GM06990 (cell line): ENCODE measurements around the gene HDHD5.

ENCODE experiments used
- DNase-seq: peaks from one replicate; pipeline ENCODE4 v3.0.0-alpha.2; 2011; ENCODE audit not compliant: insufficient read length; ENCODE audit errors: extremely low read depth
- H3K27me3 ChIP-seq: replicated peaks from 2 replicates; pipeline ENCODE4 v1.6.0; 2011; ENCODE audit warnings: low read length; ENCODE audit not compliant: control insufficient read depth, insufficient read depth
- H3K36me3 ChIP-seq: 2 replicates; pipeline ENCODE4 v1.5.1; 2011; ENCODE audit warnings: low read length; ENCODE audit not compliant: control insufficient read depth, insufficient read depth
- H3K4me3 ChIP-seq: replicated peaks from 2 replicates; pipeline ENCODE4 v1.5.1; 2011; ENCODE audit warnings: low read depth, mild to moderate bottlenecking, control low read depth, low read length
- CTCF ChIP-seq: IDR thresholded peaks from 2 replicates; pipeline ENCODE4 v1.5.1; 2011; ENCODE audit warnings: low read length, control low read depth, mild to moderate bottlenecking, inconsistent platforms; ENCODE audit not compliant: insufficient read depth, poor library complexity, severe bottlenecking

Gene HDHD5

DNA sequence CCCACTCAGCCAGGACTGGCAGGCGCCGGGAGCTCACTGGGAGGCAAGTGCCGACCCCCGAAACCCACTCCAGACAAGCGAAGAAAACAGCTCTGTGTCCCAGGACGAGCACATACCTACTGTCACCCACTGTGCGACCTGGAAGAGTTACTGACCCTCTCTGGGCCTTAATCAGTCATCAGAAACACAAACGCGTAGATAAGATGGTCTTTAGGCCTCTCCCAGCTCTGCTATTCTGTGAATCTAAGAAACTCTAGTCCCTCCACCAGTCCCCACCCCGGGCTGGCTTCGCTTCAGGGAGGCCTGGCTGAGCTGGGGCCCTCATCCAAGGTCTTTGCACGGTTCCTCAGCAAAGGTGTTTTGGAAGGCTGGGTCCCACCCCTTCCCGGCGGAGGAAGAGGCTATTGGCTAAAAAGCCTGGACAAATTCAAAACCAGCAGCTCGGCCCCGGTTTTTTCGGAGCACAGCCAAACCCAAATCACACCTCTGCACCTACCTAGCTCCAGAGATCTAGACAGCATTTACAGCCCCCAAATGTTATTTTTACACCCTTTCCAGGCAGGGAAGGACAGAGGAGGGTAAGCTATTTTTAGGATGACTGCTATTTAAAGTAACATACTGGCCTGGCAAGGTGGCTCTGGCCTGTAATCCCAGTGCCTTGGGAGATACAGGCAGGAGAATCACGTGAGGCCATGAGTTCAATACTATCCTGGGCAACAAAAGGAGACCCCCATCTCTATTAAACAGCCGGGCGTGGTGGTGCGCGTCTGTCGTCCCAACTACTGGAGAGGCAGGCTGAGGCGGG is 13.2 kb upstream of the HDHD5 start:
- DNase-seq = no peak
- no peak for TF ChIP-seq CTCF
- Histone ChIP-seq H3K27me3 (no peaks in the 10 kb centered on the region), H3K36me3 (no peaks in the 10 kb centered on the region), H3K4me3 (peak overlapping the region; percentile 66)

DNA sequence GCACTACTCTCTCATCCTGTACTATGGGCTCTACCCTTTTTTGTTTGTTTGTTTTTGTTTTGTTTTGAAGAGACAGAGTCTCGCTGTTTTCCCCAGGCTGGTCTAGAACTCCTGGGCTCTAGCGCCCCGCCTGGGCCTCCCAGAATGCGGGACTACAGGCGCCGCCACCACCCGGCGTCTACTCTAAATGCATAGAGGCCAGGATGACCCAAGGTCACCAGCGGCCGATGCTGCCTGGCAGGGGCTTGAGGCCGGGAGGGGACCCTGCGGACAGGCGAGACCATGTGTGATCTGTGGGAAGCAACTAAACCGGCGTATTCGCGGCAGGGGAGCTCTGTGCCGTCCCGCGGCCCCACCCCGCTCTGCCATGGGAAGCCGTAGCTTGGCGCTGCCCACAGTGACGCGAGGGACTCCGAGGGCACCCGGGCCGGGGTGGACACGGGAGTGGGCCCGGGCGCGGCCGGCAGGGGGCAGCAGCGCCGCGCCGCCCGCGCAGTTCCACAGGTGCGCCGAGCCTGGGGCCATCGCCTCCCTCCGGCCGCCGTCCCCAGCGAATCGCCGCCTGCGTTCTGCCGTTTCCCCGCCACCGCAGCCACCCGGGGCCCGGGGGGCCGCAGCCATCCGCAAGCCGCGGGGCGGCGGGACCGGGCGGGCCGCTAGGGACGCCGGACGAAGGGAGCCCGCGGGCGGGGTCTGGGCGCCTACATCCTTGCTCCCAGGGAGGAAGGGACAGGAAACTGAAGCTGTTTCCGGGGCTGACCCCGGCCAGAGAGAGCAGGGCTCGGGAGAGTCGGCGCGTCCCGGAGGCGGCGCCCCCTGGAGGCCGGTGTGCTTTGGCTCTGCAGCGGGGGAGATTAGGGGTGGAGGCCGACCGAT is 12.3 kb upstream of the HDHD5 start:
- peak; percentile 89 for DNase-seq

GRCh38 chr22:17167486-17167885 is 8.4 kb upstream of the HDHD5 start:
- Histone ChIP-seq H3K27me3 (no peaks in the 10 kb centered on the region), H3K4me3 (no peak overlapping the region), H3K36me3 (no peaks in the 10 kb centered on the region)
- no peak for TF ChIP-seq CTCF
- no peak for DNase-seq

More for the DNA sequence above, 12.3 kb upstream of the HDHD5 start:
- peak; percentile 95 for TF ChIP-seq CTCF
- no peaks in the 10 kb centered on the region for H3K27me3 ChIP-seq
- H3K36me3 ChIP-seq = no peaks in the 10 kb centered on the region
- H3K4me3 ChIP-seq = peak overlapping the region; percentile 66

DNA sequence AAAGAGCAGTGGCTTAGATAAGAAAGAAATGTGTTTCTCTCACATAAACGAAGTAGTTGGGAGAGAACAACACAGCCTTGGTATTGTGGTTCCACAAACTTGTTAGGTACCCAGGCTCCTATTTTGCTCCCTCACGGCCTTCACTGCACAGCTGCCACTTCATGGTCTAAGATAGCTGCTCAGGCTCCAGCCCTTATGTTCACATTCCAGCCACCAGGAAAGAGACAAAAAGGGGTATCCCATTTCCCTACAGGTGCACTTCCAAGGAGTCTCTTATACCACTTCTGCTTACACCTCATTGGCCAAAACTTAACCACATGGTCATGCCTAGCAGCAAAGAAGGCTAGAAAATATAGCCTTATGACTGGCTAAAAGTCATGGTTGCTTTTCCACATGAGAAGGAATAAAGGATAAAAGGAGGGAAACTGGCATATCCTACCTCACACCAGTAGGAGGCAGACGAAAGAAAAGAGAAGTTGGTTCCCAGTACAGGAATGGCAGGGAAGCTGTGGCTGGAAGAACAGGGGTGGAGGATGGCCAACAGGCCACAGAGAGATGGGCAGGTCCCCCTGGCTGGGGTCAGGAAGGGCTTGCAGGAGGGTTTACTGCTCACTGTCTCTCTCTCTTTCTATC is 5.4 kb upstream of the HDHD5 start:
- H3K27me3 ChIP-seq = no peaks in the 10 kb centered on the region
- no peaks in the 10 kb centered on the region for H3K36me3 ChIP-seq
- no peak for DNase-seq
- TF ChIP-seq CTCF = peak; percentile 25
- H3K4me3 ChIP-seq = no peak overlapping the region

DNA sequence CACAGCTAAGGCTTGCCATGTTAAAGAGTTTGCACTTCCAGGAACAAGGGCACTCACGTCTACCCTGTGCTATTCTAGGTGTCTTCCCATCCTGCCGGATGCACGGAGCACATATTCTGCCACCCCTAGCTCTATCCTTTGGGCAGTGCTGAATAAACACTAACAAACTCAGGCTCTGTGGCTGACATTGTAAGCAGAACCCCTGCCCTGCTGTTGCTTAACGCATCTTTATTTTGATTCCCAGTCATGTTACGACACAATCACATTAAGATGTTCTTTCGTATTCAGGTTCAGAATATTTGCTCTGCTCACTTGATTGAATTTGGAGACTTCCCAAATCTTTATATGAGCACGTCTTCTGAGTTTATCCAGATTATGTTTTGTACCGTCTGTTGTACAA is 3.7 kb upstream of the HDHD5 start:
- Histone ChIP-seq H3K4me3 (no peak overlapping the region), H3K36me3 (no peaks in the 10 kb centered on the region), H3K27me3 (no peaks in the 10 kb centered on the region)
- TF ChIP-seq CTCF = no peak
- DNase-seq = no peak
